Astrocyte (in vitro differentiated cells and primary cell): ENCODE data around the gene RBP5.

Experiments
- EZH2 ChIP-seq: IDR thresholded peaks from 2 replicates; pipeline ENCODE4 v1.6.1; 2012; ENCODE audit warnings: mild to moderate bottlenecking, low read length, inconsistent platforms; ENCODE audit not compliant: insufficient read depth
- TF ChIP-seq, protein P1 (sequence below): IDR thresholded peaks from 2 replicates; pipeline ENCODE4 v1.5.1; 2011; ENCODE audit warnings: low read depth, mild to moderate bottlenecking, inconsistent platforms, low read length, moderate library complexity; ENCODE audit not compliant: insufficient read depth

DNA sequence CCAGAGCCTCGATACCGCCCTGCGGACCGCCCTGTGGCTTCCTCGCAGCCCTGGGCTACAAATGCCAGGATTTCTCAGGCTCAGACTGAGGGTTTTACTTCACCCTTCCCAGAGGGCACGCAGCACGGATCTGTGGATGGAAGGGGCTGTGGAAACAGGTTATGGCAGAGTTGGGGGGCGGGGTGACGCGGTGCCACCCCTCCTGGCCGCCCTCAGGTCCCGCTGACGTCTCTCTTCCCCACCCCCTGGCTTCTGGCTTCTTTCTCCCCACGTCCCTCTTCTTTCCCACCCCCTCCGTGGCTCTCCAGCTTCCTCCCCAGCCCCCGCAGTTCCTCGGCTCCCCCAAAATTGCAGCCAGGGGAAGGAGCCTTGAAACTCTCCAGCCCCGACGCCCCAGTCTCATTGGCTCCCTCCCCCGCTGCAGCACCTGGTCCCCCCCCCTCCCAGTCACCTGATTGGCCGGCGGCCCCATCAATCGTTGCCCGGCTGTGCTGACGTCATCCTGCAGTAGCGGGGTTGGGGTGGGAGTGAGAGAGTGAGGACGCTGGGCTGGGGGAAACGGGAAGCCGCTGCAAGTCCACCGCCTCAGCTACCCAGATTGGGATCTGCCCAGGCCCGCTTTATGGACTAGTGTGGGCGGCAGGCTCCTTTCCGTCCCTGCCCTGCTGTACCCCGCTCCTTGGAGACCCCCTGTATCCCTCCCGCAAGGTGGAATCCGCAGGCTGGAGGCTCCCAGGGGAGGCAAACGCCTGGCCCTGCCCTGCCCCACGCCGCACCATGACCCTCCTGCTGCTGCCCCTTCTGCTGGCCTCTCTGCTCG is 1.4 kb upstream of the RBP5 start, which contains the start of gene CLSTN3:
- TF ChIP-seq, protein P1, sequence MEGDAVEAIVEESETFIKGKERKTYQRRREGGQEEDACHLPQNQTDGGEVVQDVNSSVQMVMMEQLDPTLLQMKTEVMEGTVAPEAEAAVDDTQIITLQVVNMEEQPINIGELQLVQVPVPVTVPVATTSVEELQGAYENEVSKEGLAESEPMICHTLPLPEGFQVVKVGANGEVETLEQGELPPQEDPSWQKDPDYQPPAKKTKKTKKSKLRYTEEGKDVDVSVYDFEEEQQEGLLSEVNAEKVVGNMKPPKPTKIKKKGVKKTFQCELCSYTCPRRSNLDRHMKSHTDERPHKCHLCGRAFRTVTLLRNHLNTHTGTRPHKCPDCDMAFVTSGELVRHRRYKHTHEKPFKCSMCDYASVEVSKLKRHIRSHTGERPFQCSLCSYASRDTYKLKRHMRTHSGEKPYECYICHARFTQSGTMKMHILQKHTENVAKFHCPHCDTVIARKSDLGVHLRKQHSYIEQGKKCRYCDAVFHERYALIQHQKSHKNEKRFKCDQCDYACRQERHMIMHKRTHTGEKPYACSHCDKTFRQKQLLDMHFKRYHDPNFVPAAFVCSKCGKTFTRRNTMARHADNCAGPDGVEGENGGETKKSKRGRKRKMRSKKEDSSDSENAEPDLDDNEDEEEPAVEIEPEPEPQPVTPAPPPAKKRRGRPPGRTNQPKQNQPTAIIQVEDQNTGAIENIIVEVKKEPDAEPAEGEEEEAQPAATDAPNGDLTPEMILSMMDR: no peak
- TF ChIP-seq EZH2: no peak
